ENCODE data around the gene RABEP1.

RABEP1 gene

DNA sequence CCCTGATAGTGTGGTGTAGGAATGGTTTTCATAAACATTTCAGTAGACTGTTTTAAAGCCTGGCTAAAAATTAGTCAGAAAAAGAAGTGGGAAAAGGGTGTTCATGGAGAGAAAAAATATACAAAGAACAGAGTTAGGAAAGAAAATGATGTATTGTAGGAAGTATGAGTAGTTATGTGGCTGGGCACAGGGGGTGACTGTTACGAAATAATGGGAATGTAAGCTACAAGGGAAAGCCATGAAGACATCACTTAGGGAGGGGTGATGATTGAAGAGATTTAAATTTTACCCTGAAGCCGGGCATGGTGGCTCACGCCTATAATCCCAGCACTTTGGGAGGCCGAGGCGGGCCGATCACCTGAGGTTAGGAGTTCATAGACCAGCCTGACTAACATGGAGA is 82.1 kb downstream of the RABEP1 start:
- H3K9me3 ChIP-seq (ENCODE audit: control insufficient read depth, insufficient read depth, low read length) = no peaks in the 10 kb centered on the region
- H3K4me1 ChIP-seq (ENCODE audit: insufficient read depth, low read length) = no peaks in the 10 kb centered on the region; the same call in 1 of the 2 replicates
- H3K9ac ChIP-seq (ENCODE audit: low read depth, low read length) = no peak overlapping the region
- H3K36me3 ChIP-seq (ENCODE audit: insufficient read depth, low read length) = peaks cover 4% of the 10 kb centered on the region

DNA sequence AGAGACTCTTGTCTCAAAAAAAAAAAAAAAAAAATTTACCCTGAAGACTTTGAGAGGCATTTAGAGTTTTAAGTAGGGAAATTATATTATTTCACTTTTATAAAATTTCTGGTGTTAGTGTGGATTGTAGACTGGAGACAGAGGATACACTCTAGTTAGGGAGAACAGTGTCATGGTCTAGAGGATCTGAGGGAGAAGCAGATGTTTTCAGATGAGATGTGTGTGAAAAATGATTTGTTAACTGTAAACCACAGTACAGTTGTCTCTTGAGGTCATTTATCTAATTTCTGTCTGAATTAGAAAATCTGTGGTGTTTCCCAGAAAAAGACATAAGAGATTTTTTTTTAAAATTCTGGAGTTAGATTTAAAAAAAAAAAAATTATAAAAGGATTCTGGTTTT is 82.6 kb downstream of the RABEP1 start:
- Histone ChIP-seq H3K4me1 (ENCODE audit: insufficient read depth, low read length) (no peaks in the 10 kb centered on the region; the same call in 1 of the 2 replicates), H3K36me3 (ENCODE audit: insufficient read depth, low read length) (peaks cover 4% of the 10 kb centered on the region), H3K9me3 (ENCODE audit: control insufficient read depth, insufficient read depth, low read length) (no peaks in the 10 kb centered on the region), H3K9ac (ENCODE audit: low read depth, low read length) (no peak overlapping the region)

DNA sequence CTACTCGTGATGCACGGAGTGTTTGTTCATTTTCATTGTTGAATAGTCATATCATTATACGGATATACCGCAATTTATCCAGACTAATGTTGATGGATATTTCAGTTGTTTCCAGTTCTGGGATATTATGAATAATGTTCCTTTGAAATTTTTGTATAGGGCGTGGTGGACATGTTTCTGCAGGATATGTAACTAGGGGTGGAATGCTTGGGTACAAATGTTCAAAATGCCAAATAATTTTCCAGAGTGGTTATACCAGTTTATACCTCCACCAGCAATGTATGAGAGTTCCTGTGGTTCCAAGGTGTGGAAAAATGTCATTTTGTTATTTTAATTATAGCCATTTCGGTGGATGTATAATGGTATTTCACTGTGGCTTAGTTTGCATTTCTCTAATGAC is 83.7 kb downstream of the RABEP1 start:
- Histone ChIP-seq H3K36me3 (ENCODE audit: insufficient read depth, low read length) (peaks cover 8% of the 10 kb centered on the region), H3K9ac (ENCODE audit: low read depth, low read length) (no peak overlapping the region), H3K9me3 (ENCODE audit: control insufficient read depth, insufficient read depth, low read length) (no peaks in the 10 kb centered on the region), H3K4me1 (ENCODE audit: insufficient read depth, low read length) (no peaks in the 10 kb centered on the region; the same call in 1 of the 2 replicates)

DNA sequence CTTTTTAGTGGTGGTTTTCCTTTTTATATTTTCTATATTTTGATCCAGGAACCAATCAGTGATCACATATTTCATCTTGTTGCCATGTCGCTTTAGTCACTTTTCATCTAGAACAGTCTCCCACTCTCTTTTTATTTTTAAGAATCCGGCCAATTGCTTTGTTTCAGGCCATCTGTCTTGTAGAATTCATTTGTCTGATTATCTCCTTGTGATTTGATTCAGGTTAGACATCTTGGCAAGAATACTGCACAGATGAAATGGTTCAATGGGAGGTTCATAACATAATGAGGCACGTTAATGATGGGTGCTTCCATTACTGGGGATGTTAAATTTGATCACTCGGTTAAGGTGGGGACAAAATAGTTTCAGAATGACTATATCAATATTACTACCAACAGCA is 88.3 kb downstream of the RABEP1 start:
- no peaks in the 10 kb centered on the region for H3K9me3 ChIP-seq (ENCODE audit: control insufficient read depth, insufficient read depth, low read length)
- peaks cover 7% of the 10 kb centered on the region for H3K36me3 ChIP-seq (ENCODE audit: insufficient read depth, low read length)
- H3K9ac ChIP-seq (ENCODE audit: low read depth, low read length) = no peak overlapping the region
- H3K4me1 ChIP-seq (ENCODE audit: insufficient read depth, low read length) = no peaks in the 10 kb centered on the region

DNA sequence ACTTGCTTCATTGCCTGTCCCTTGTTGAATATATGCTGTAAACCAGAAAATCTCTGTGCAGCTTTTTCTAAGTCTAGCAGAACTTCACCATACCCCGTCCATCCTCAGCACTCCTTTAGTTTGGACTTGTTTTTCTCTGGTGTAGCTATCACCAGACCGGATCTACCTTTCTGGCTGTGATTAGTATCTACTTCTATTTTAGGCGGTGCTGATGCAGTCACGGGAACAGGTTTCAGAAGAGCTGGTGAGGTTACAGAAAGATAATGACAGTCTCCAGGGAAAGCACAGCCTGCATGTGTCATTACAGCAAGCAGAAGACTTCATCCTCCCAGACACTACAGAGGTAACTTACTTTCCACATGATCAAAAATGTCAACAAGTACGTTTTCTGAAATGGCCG is 91.0 kb downstream of the RABEP1 start:
- Histone ChIP-seq H3K36me3 (ENCODE audit: insufficient read depth, low read length) (peaks cover 7% of the 10 kb centered on the region), H3K9ac (ENCODE audit: low read depth, low read length) (no peak overlapping the region), H3K9me3 (ENCODE audit: control insufficient read depth, insufficient read depth, low read length) (no peaks in the 10 kb centered on the region), H3K4me1 (ENCODE audit: insufficient read depth, low read length) (no peaks in the 10 kb centered on the region)

DNA sequence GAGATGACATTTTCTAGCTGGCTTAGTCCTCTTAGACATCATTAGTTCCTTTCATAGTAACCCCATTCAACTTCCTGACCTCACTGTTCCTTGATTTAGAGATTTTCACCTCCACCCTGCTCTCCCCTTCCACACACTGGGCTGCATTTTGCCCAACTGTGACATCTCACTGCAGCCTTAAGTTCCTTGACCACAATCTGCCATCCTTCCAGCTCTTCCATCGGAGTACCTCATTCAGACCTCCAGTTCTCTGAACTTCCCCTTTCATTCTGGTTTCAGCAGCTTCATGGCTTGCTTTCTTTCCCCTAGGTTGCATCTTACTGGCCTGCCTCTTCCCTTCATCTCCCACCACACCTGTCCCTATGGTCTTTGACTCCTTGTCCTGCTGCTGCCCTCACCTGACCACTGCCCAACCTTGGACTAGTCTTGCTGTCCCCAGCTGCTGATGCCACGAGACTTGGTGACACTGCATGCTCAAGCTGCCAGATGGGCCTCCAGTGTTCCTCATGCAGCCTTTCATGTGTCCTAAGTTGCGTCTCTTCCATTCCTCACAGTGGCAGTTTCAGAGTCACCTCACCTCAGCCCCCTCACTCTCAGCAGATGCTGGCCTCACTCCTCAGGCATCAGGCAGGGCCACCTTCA is 96.6 kb downstream of the RABEP1 start:
- H3K4me1 ChIP-seq (ENCODE audit: insufficient read depth, low read length) = no peaks in the 10 kb centered on the region
- no peaks in the 10 kb centered on the region for H3K9me3 ChIP-seq (ENCODE audit: control insufficient read depth, insufficient read depth, low read length)
- no peak overlapping the region for H3K9ac ChIP-seq (ENCODE audit: low read depth, low read length)
- peaks cover 16% of the 10 kb centered on the region for H3K36me3 ChIP-seq (ENCODE audit: insufficient read depth, low read length)

DNA sequence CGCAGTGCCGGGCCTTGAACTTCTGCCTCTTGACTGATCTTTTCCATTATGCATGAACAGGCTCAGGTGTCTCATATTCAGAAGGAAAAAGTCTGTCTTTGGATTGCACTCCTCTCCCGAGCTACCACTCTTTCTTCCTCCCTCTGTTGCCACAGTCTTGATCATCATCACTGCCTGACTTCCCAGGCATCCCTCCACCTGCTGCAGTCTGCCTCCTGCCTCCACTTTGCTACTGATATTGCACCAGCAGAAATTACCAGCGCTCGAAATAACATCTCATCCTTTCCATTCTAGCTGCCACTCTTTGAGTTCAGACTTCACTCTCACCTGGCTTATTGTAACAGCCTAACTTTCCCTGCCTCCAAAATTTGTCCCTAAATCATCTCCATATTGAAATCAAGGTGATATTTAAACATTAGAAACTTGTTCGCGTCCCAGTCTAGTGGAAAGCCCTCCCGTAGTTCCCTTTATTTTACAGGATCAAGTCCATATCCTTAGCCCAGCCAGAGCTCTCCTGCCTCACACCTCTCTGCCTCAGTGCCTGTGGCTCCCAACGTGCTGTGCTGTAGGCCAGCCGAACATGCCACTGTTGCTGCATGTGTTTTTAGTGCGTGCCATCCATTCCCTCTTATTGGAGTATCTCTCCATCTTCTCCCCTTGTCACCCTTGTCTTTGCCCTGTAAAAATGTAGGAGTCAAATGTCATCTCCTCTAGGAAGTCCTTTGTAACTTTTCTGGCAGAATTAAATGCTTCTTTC is 97.4 kb downstream of the RABEP1 start:
- H3K36me3 ChIP-seq (ENCODE audit: insufficient read depth, low read length) = peaks cover 18% of the 10 kb centered on the region
- H3K4me1 ChIP-seq (ENCODE audit: insufficient read depth, low read length) = no peaks in the 10 kb centered on the region
- H3K9ac ChIP-seq (ENCODE audit: low read depth, low read length) = no peak overlapping the region
- no peaks in the 10 kb centered on the region for H3K9me3 ChIP-seq (ENCODE audit: control insufficient read depth, insufficient read depth, low read length)

DNA sequence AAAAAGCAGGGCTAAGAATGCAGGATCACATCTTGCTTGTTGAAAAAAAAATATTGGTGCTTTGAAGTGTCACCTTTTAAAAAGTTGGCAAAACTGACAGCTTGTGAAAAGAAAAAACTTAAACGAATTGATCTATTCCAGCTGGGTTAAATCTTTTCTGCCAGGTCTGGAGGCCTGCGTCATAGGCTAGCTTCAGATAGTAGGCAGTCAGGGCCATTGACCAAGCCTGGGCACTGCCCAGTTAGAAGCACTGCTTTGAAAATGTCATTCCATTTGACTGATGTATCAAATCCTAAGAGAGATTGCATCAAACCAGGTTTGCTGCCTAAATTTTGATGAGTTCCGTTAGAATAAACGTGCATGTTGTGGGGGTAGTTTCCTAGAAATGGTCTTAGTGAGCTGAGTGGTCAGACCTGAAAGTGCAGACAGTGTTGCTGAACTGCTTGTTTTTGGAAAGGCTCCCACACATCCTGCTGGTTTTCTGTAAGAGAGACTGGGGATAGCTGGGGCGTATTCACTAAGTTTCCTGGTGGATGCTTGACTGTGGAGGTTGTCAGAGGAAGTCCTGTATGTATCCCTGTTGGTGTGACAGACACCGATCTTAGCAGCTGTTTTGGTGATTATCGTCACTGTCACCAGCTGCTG is 98.5 kb downstream of the RABEP1 start:
- H3K36me3 ChIP-seq (ENCODE audit: insufficient read depth, low read length) = peaks cover 27% of the 10 kb centered on the region
- H3K9ac ChIP-seq (ENCODE audit: low read depth, low read length) = no peak overlapping the region
- no peaks in the 10 kb centered on the region for H3K4me1 ChIP-seq (ENCODE audit: insufficient read depth, low read length)
- no peaks in the 10 kb centered on the region for H3K9me3 ChIP-seq (ENCODE audit: control insufficient read depth, insufficient read depth, low read length)

DNA sequence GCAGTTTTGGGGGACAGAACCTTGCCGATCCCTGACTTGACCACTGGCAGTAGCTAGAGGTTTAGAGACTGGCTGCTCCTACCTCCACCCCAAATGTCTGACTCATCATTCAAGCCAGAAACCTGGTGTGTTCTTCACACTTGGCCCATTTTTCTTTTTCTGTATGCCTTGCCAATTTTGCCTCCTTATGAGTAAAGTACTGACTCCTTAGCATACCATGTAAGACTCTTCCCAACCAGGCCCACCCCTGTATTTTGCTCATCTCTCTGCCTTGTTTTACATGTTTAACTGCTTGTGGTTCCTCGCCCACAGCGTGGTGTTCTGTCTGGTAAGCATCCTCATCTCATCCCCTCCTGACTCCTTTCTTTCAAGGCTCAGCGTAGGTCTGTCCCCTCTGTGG is 99.5 kb downstream of the RABEP1 start:
- H3K4me1 ChIP-seq (ENCODE audit: insufficient read depth, low read length) = no peaks in the 10 kb centered on the region
- no peak overlapping the region for H3K9ac ChIP-seq (ENCODE audit: low read depth, low read length)
- no peaks in the 10 kb centered on the region for H3K9me3 ChIP-seq (ENCODE audit: control insufficient read depth, insufficient read depth, low read length)
- H3K36me3 ChIP-seq (ENCODE audit: insufficient read depth, low read length) = peaks cover 35% of the 10 kb centered on the region

DNA sequence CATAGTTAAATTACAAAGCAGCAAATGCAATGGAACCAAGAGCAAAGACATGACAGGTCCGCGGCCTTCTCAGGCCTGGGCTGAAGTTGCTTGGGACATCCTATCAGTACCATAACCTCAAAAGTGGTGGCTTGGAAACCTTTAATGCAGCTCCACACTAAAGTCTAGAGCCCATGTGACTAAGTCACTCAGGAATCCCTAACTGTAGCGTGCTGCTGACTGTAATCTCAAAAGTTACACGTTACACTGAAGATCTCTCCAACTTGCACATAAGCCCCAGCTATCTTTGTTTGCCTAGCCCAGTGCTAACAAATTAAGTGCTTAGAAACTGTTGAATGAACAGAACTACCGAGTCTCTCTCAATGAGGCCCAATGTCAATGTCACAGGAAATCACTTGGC is 109.6 kb downstream of the RABEP1 start:
- Histone ChIP-seq H3K4me1 (ENCODE audit: insufficient read depth, low read length) (no peaks in the 10 kb centered on the region), H3K9ac (ENCODE audit: low read depth, low read length) (no peak overlapping the region), H3K9me3 (ENCODE audit: control insufficient read depth, insufficient read depth, low read length) (no peaks in the 10 kb centered on the region), H3K36me3 (ENCODE audit: insufficient read depth, low read length) (peaks cover 47% of the 10 kb centered on the region)

DNA sequence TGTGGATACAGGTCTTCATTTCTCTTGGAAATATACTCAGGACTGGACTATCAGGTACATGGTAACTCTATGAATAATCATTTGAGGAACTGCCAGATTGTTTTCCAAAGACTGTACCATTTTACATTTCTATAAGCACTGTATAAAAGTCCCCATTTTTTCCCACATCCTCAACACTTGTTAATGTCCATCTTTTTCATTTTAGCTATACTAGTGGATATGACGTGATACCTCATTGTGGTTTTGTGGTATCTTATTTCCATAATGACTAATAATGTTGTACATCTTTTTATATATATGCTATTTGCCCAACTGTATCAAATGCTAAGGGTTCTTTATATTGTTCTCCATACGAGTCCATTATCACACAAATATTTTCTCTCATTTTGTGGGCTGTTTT is 114.5 kb downstream of the RABEP1 start:
- Histone ChIP-seq H3K9ac (ENCODE audit: low read depth, low read length) (no peak overlapping the region), H3K36me3 (ENCODE audit: insufficient read depth, low read length) (peaks cover 33% of the 10 kb centered on the region), H3K9me3 (ENCODE audit: control insufficient read depth, insufficient read depth, low read length) (no peaks in the 10 kb centered on the region), H3K4me1 (ENCODE audit: insufficient read depth, low read length) (no peaks in the 10 kb centered on the region)

DNA sequence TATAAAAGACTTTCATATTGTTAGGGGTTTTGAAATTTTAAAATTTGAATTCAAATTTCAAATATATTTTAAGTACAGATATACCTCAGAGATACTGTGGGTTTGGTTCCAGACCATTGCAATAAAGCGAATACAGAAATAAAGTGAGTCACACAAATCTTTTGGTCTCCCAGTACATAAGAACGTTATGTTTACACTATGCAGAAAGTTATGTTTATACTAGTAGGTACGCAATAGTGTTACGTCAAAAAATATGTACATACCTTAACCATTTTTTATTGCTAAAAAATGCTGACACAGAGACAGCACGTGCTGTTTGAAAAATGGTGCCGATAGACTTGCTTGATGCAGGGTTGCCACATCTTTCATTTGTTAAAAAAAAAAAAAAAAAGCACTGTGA is 117.7 kb downstream of the RABEP1 start:
- Histone ChIP-seq H3K36me3 (ENCODE audit: insufficient read depth, low read length) (peaks cover 17% of the 10 kb centered on the region), H3K4me1 (ENCODE audit: insufficient read depth, low read length) (no peaks in the 10 kb centered on the region), H3K9ac (ENCODE audit: low read depth, low read length) (no peak overlapping the region), H3K9me3 (ENCODE audit: control insufficient read depth, insufficient read depth, low read length) (no peaks in the 10 kb centered on the region)

DNA sequence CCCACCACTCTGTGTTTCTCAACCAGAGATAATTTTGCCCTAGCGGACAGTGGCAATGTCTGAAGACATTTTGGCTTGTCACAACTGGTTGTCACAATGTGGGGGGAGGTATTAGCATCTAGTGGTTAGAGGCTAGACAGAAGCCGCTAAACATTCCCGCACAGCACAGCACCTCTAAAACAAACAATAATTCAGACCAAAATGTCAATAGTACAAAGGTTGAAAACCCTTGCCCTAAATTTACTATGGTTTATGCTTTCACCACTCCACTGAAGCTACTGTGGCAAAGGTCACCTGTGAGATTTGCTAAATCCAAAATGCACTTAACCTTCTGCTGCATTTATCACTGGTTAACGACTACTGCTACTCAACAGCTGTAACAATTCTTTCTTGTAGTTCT is 123.3 kb downstream of the RABEP1 start:
- H3K36me3 ChIP-seq (ENCODE audit: insufficient read depth, low read length) = peaks cover 47% of the 10 kb centered on the region
- no peaks in the 10 kb centered on the region for H3K9me3 ChIP-seq (ENCODE audit: control insufficient read depth, insufficient read depth, low read length)
- H3K4me1 ChIP-seq (ENCODE audit: insufficient read depth, low read length) = no peaks in the 10 kb centered on the region
- no peak overlapping the region for H3K9ac ChIP-seq (ENCODE audit: low read depth, low read length)

DNA sequence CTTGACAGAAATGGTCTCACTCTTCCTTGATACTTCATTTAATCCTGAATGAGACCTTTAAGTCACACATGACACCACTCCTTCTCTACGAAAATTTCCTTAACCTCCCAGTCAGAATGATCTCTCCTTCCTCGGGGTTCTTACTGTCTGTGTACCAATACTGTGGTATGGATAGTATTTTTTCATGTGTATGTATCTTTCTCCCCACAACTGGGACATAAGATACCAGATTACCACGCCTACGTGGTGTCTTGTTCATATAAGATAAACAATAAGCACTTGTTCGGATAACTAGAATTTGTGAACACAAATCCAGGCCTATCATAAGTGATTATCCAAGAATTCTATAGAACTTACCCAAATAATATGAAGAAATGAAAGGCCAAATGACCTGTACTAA is 126.1 kb downstream of the RABEP1 start:
- Histone ChIP-seq H3K4me1 (ENCODE audit: insufficient read depth, low read length) (no peaks in the 10 kb centered on the region), H3K9me3 (ENCODE audit: control insufficient read depth, insufficient read depth, low read length) (no peaks in the 10 kb centered on the region), H3K36me3 (ENCODE audit: insufficient read depth, low read length) (peaks cover 60% of the 10 kb centered on the region), H3K9ac (ENCODE audit: low read depth, low read length) (no peak overlapping the region)
